OCI-LY7 (cell line): ENCODE results near the gene PPARGC1A.

Experiments used
- CTCF ChIP-seq: fragments of 200-600 bp; sonication (generic); conservative IDR thresholded peaks from 2 replicates; pipeline ENCODE4 v1.5.1; 2014; ENCODE audit warnings: mild to moderate bottlenecking, antibody characterized with exemption, low read length, moderate library complexity, mixed read lengths
- EZH2phosphoT487 ChIP-seq: fragments of 200-600 bp; sonication (generic); IDR thresholded peaks from 2 replicates; pipeline ENCODE4 v1.6.1; 2018; ENCODE audit warnings: low read depth, borderline replicate concordance, mild to moderate bottlenecking, mixed run types, antibody characterized with exemption, low read length, moderate library complexity, mixed read lengths

GRCh38 chr4:23818097-23818885 is 71.6 kb downstream of the PPARGC1A start:
- TF ChIP-seq CTCF: no peak
- no peak for TF ChIP-seq EZH2phosphoT487
